Muscle of leg (tissue), 11 donors: ENCODE measurements around the gene ZBED4. TPM values are rescaled to one million over a fixed set of nuclear protein-coding genes. Genes with fewer than 3 reads are reported as not detected.
"Not testable (repeated sequence)": the region's sequence is repeated elsewhere in the genome, so short reads cannot be mapped to it uniquely, and the experiment has no call there.

Experiments
- DNase-seq: peaks from one replicate; pipeline ENCODE4 v3.0.0; 2013
- H3K27ac ChIP-seq: one replicate; pipeline ENCODE4 v1.5.1; 2013; ENCODE audit warnings: mild to moderate bottlenecking, low read length, control low read depth
- H3K27me3 ChIP-seq: one replicate; pipeline ENCODE4 v1.6.1; 2013; ENCODE audit warnings: low read length; ENCODE audit not compliant: control insufficient read depth, insufficient read depth
- H3K36me3 ChIP-seq: one replicate; pipeline ENCODE4 v1.6.1; 2013; ENCODE audit warnings: low read length; ENCODE audit not compliant: control insufficient read depth, insufficient read depth
- H3K4me1 ChIP-seq: one replicate; pipeline ENCODE4 v1.6.1; 2013; ENCODE audit warnings: low read length; ENCODE audit not compliant: control insufficient read depth, insufficient read depth
- H3K4me3 ChIP-seq: one replicate; pipeline ENCODE4 v1.5.1; 2013; ENCODE audit warnings: low read length, control low read depth
- H3K9me3 ChIP-seq: replicated peaks from 2 replicates; pipeline ENCODE4 v1.6.1; 2013; ENCODE audit warnings: low read depth, low read length; ENCODE audit not compliant: control insufficient read depth
- WGBS: methylation state at CpG from one replicate; pipeline ENCODE4 v1.1.5; 2013; ENCODE audit warnings: missing lambda C conversion rate; ENCODE audit not compliant: insufficient coverage; 5-methylcytosine and 5-hydroxymethylcytosine counted together
- polyA plus RNA-seq, 8 donors: library from polyadenylated mRNA; unstranded; fragments of 120-200 nt; gene quantifications; one replicate each; pipeline versions ENCODE4 v1.2.1 to v1.2.3, GENCODE V29; 2013; ENCODE audit warnings: inconsistent platforms in 1 of 8, low replicate concordance in 1 of 8; ENCODE audit not compliant: insufficient read length in 8 of 8, insufficient read depth in 1 of 8
- total RNA-seq: library from RNA; stranded (reverse); fragments of 120-200 nt; gene quantifications from one replicate; pipeline ENCODE4 v1.2.4, GENCODE V29; 2013

Gene ZBED4
- total and polyA plus RNA-seq, 9 donors, result 7.3 to 15.9 (median 12.9) TPM

DNA sequence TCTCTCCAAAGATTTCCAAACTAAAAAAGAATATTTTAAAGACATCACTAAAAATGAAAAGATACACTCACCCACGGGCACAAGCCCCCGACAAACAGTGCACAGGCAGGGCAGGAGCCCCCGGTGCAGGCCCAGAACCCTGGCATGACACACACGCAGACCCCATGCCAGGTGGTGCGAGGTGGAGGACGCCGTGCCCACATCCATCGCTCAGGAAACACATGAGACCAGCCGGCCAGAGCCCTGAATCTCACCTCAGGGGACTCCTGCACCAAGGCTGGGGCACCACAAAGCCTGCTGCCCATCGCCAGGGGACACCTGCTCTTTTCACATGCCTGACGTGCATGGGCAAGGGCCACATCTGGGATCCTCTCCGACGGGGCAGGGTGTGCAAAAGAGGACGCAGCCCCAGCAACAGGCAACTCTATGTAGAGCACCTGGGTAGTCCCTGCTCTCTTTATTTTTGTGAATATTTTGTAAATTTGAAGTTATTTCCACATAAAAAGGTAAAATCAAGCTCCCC, 39.4 kb upstream of the ZBED4 start:
- Histone ChIP-seq H3K27me3 (no peaks in the 10 kb centered on the region), H3K4me1 (no peaks in the 10 kb centered on the region), H3K36me3 (peaks cover 52% of the 10 kb centered on the region), H3K4me3 (no peak overlapping the region), H3K9me3 (no peaks in the 10 kb centered on the region), H3K27ac (no peak overlapping the region)
- WGBS, result 87% methylated on average over 10 of the region's 14 CpGs
- no peak for DNase-seq

DNA sequence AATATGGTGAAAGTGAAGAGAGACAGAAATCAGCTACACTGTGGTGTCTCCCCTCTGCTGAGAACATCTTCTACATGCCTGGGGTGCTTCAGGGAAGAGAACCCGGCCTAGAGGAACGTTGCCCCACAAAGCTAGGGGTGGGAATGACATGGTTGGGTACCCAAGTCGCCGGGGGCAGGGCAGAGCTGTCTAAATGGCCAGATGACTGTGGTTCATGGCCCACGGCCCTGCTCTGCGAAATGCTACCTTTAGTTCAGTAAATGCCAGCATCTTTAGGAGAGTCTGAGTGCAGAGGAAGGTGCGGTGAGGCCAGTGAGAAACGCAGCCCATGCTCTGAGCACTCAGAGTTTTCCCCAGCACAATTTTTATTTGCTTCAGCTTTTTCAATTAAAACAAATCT, 38.8 kb upstream of the ZBED4 start:
- Histone ChIP-seq H3K4me3 (no peak overlapping the region), H3K36me3 (peaks cover 58% of the 10 kb centered on the region), H3K27ac (no peak overlapping the region), H3K4me1 (no peaks in the 10 kb centered on the region), H3K27me3 (no peaks in the 10 kb centered on the region), H3K9me3 (no peaks in the 10 kb centered on the region)
- no peak for DNase-seq
- WGBS, result 93% methylated on average over 6 of the region's 8 CpGs

DNA sequence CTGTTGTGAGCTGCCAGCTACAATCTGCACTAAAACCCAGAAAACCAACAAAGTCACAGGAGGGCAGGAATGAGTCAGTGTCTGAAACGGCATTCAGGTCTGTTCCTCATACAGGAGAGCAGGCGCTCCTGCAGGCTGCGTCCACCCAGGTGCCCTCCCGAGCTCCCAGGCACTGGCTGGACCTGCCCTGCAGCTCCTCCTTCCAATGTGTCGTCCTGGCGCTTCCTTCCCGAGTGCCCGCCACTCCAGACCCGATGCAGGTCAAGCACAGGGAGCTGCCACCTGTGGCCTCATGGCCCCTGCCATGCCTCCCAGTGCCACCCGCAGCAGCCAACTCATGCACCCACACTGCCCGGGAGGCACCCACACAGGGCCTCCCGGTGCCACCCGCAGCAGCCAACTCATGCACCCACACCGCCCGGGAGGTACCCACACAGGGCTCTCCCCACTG, 38.0 kb upstream of the ZBED4 start:
- H3K27ac ChIP-seq, result no peak overlapping the region
- H3K4me1 ChIP-seq, result no peaks in the 10 kb centered on the region
- DNase-seq, result no peak
- H3K4me3 ChIP-seq, result no peak overlapping the region
- H3K9me3 ChIP-seq, result no peaks in the 10 kb centered on the region
- H3K27me3 ChIP-seq, result no peaks in the 10 kb centered on the region
- H3K36me3 ChIP-seq, result peaks cover 65% of the 10 kb centered on the region
- 88% methylated on average over 15 of the region's 15 CpGs for WGBS

DNA sequence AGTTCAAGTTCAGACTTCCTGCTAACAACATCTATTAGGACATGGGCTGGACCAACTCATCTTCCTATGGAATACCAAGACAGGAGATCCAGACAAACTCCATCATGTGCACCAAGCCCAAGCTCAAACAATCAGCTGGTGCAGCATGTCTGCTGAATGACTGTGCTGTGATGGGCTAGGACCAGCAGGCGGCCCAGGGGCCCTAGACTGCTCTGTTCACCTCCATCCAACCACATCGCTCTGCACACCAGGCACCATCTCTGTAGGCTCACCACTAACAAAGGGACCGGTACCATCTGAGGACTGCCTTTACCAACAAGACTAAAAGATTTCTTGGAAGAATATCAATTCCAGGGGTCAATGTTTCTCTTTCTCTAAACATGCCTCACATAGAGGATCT, 36.3 kb upstream of the ZBED4 start:
- no peak for DNase-seq
- Histone ChIP-seq H3K36me3 (peaks cover 68% of the 10 kb centered on the region), H3K9me3 (no peaks in the 10 kb centered on the region), H3K4me1 (no peaks in the 10 kb centered on the region), H3K27me3 (no peaks in the 10 kb centered on the region), H3K27ac (no peak overlapping the region), H3K4me3 (no peak overlapping the region)
- WGBS, result 100% methylated on average over 1 of the region's 3 CpGs

DNA sequence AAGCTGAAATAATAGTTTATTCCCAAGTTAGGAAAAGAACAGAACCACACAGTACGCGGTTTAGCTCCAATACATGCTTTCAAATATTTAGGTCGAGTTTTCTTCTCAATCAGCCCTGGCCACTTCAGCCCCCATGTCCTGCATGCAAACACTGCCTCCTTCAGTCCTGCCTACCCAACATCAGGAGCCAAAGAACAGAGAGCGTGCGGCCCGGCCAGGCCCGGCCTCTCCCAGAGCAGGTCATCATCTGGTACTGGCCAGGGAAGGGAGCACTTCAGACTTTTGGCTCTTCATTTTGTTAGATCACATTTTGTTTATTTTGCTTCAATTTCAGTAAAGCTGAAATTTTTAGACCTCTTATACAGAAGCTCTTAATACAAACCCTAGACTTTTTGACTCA, 32.7 kb upstream of the ZBED4 start:
- Histone ChIP-seq H3K27ac (no peak overlapping the region), H3K4me1 (peaks cover 14% of the 10 kb centered on the region), H3K27me3 (no peaks in the 10 kb centered on the region), H3K4me3 (no peak overlapping the region), H3K36me3 (peaks cover 72% of the 10 kb centered on the region), H3K9me3 (no peaks in the 10 kb centered on the region)
- DNase-seq, result no peak
- WGBS, result 91% methylated on average over 3 of the region's 7 CpGs

DNA sequence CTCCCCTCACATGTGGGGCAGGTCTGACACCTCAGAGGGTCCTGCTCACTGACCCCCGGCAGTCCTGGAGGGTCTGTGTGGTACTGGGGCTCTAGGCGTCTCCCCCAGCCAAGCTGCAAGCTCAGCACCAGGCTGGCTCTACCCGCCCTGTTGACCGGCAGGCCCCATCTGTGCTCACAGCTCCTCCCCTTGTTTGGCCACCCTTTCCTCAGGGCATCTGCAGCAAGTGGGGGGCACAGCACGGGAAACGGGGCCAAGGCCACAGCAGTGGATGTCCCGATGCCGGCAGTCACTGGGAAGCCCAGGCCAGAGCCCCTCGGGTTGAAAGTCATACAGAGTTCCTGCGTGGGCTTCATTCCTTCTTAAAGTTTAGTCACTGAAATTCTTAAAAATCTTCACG, 31.9 kb upstream of the ZBED4 start:
- not testable (repeated sequence) for DNase-seq, H3K9me3 ChIP-seq, H3K27me3 ChIP-seq, H3K4me3 ChIP-seq, H3K27ac ChIP-seq
- 86% methylated on average over 9 of the region's 11 CpGs for WGBS
- peaks cover 66% of the 10 kb centered on the region for H3K36me3 ChIP-seq
- peaks cover 19% of the 10 kb centered on the region for H3K4me1 ChIP-seq

DNA sequence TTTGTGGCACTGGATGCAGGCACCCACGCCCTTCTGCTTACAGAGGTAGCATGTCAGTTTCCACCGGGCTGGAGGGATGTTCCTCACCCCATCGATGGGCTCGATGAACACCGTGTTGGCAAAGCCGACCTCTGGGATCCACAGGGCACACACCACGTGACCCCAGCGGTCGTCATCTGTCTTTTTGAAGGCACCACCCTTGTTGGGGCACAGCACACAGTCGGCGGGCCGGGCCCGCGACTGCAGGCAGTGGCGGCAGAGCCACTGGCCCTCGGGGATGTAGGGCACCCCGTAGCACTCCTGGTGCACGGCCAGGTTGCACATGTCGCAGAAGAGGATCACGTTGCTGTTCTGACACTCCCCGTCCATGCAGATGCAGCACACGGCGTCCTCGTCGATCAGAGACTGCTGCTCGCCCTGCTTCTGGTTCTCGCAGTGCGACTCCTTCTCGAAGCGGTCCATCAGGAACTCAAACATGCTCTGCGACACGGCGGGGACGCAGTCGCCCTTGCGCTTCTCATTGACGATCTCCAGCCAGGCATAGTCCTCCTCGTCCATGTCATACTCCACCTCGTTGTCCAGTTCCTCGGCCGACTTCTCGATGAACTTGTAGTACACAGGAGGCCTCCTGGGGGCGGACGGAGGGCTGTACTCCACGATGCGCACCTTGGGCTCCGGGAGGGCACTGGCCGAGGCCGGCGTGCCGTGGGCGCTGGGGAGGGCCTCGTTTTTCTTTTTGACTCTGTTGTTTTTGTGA, 30.2 kb upstream of the ZBED4 start:
- Histone ChIP-seq H3K27ac (no peak overlapping the region), H3K4me1 (peaks cover 24% of the 10 kb centered on the region), H3K9me3 (no peaks in the 10 kb centered on the region), H3K27me3 (no peaks in the 10 kb centered on the region), H3K4me3 (no peak overlapping the region), H3K36me3 (peaks cover 49% of the 10 kb centered on the region)
- 91% methylated on average over 53 of the region's 53 CpGs for WGBS
- DNase-seq, result no peak

DNA sequence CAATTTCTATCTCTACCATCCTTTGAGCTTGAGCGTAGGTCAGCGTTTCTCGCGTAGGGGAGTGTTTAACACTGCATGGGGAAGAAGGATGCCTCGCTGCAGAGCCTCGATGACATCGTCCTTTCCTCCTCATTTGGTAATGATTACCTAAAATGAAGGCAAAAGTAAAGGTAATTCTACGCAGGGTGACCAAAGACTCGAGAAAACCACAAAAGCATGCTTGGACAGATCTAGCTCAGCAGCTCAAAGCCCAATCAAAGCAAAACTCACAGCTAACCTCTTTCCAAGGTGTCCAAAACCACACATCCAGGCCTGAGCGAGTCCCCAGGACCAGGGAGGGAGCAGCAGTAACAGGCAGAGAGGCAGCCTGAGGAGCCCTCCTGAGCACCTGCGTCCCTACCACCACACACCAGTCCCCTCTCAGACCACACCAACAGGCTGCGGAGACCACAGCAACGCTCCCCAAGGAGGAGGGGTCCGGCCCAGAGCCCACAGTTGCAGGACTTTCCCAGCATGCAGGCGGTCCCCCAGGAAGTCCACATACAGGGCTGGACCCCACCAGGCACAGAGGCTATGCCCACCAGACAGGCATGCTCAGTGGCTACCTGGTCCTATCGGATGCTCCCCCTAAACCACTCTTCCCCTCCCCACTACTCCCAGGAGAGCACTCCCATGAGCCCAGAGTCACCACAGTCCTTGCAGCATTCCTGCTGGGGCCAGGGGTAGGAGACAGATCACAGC, 29.3 kb upstream of the ZBED4 start:
- no peaks in the 10 kb centered on the region for H3K9me3 ChIP-seq
- H3K36me3 ChIP-seq, result peaks cover 45% of the 10 kb centered on the region
- DNase-seq, result no peak
- H3K4me3 ChIP-seq, result no peak overlapping the region
- WGBS, result 83% methylated on average over 8 of the region's 16 CpGs
- peaks cover 28% of the 10 kb centered on the region for H3K4me1 ChIP-seq
- H3K27ac ChIP-seq, result no peak overlapping the region
- H3K27me3 ChIP-seq, result no peaks in the 10 kb centered on the region

DNA sequence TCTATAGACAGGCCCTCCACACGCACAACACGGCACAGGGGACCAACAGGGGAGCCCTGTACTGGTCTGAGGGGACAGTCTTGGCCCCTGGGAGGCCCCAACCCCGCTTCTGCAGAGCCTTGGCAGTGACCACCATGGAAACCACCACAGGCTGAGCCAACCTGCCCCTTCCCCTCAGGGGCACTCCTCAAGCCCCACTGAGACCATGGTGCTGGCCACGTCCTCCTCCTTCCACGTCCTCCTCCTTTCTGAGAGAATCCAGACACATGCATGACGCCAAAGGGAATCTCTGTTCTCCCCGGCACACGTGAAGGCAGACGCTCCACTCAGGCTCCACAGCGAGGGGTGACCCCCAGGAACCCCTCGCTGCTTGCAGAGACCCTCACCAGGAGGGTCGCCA, 28.7 kb upstream of the ZBED4 start:
- 81% methylated on average over 12 of the region's 12 CpGs for WGBS
- Histone ChIP-seq H3K27ac (no peak overlapping the region), H3K27me3 (no peaks in the 10 kb centered on the region), H3K36me3 (peaks cover 41% of the 10 kb centered on the region), H3K4me3 (no peak overlapping the region), H3K9me3 (no peaks in the 10 kb centered on the region), H3K4me1 (peaks cover 28% of the 10 kb centered on the region)
- no peak for DNase-seq

DNA sequence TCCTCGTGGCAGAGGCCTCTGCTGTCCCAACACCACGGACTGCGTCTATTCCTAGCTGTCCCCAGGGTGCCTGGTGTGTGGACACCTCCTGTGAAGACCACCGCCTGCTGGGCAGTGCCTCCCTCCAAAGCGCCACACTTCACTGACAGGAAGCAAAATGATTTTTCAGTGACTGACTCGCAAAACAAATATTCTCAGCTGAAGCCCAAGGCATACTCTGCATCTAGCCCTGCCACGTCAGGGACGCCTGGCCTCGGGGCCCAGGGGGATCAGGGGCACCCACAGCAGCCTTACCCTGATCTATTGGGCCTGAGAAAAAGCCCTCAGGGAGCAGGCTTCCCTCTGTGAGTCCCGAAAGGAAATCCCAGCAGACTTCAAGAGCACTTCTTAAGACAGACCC, 28.2 kb upstream of the ZBED4 start:
- Histone ChIP-seq H3K27me3 (no peaks in the 10 kb centered on the region), H3K9me3 (no peaks in the 10 kb centered on the region), H3K4me3 (peak overlapping the region; percentile 68), H3K27ac (no peak overlapping the region), H3K36me3 (peaks cover 36% of the 10 kb centered on the region), H3K4me1 (peaks cover 28% of the 10 kb centered on the region)
- 78% methylated on average over 9 of the region's 10 CpGs for WGBS
- no peak for DNase-seq
